Measurements from ENCODE around the gene DNASE1L3.

GRCh38 chr3:58155838-58156237 is 54.9 kb downstream of the DNASE1L3 start:
- TF ChIP-seq CTCF (IDR thresholded peaks at IDR 0.05): no peak
- no peak for TF ChIP-seq POLR2AphosphoS5 (IDR thresholded peaks at IDR 0.05)

Measured in gastroesophageal sphincter (tissue), 3 donors.